Trophoblast cell (in vitro differentiated cells and primary cell): ENCODE measurements around the gene PFKL.
A peak's percentile ranks its signal among the peaks of the same experiment; 100 is the strongest.

Source experiments
- DNase-seq, 2 donors: peaks; one replicate each; pipeline ENCODE4 v3.0.0-alpha.2; 2016
- H2AFZ ChIP-seq: 2 replicates; pipeline ENCODE4 v1.6.1; 2013; ENCODE audit warnings: low read length, moderate library complexity, mild to moderate bottlenecking; ENCODE audit not compliant: insufficient read depth, poor library complexity
- H2AK5ac ChIP-seq: 2 replicates; pipeline ENCODE4 v1.6.1; 2013; ENCODE audit warnings: mild to moderate bottlenecking, low read length
- H2BK120ac ChIP-seq: 2 replicates; pipeline ENCODE4 v1.6.1; 2013; ENCODE audit warnings: low read length, mild to moderate bottlenecking, moderate library complexity; ENCODE audit not compliant: insufficient read depth, poor library complexity
- H2BK12ac ChIP-seq: 2 replicates; pipeline ENCODE4 v1.6.1; 2013; ENCODE audit warnings: mild to moderate bottlenecking, low read length, moderate library complexity
- H2BK5ac ChIP-seq: 2 replicates; pipeline ENCODE4 v1.6.1; 2013; ENCODE audit warnings: low read length, low read depth, moderate library complexity, mild to moderate bottlenecking; ENCODE audit not compliant: poor library complexity
- H3K14ac ChIP-seq: 2 replicates; pipeline ENCODE4 v1.6.1; 2013; ENCODE audit warnings: mild to moderate bottlenecking, low read length
- H3K18ac ChIP-seq: 2 replicates; pipeline ENCODE4 v1.6.1; 2013; ENCODE audit warnings: mild to moderate bottlenecking, low read length
- H3K23ac ChIP-seq: 2 replicates; pipeline ENCODE4 v1.6.1; 2013; ENCODE audit warnings: low read length
- H3K27ac ChIP-seq: 2 replicates; pipeline ENCODE4 v1.5.1; 2013; ENCODE audit warnings: low read depth, mild to moderate bottlenecking, inconsistent platforms, low read length, moderate library complexity
- H3K27me3 ChIP-seq: 2 replicates; pipeline ENCODE4 v1.6.1; 2013; ENCODE audit warnings: inconsistent platforms, mild to moderate bottlenecking, low read length, moderate library complexity; ENCODE audit not compliant: insufficient read depth
- H3K36me3 ChIP-seq, 2 experiments: 1 replicate in 1 of 2; 2 replicates in 1 of 2; pipeline ENCODE4 v1.6.1; 2013; ENCODE audit warnings: low read length in 2 of 2, mild to moderate bottlenecking in 2 of 2, moderate library complexity in 1 of 2; ENCODE audit not compliant: insufficient read depth in 2 of 2, control insufficient read depth in 1 of 2
- H3K4ac ChIP-seq: 2 replicates; pipeline ENCODE4 v1.6.1; 2013; ENCODE audit warnings: low read depth, mild to moderate bottlenecking, low read length, moderate library complexity
- H3K4me1 ChIP-seq, 2 experiments: 1 replicate in 1 of 2; 2 replicates in 1 of 2; pipeline ENCODE4 v1.6.1; 2013; ENCODE audit warnings: low read length in 2 of 2, mild to moderate bottlenecking in 2 of 2, moderate library complexity in 1 of 2; ENCODE audit not compliant: insufficient read depth in 2 of 2, control insufficient read depth in 1 of 2
- H3K4me2 ChIP-seq: 2 replicates; pipeline ENCODE4 v1.6.1; 2013; ENCODE audit warnings: inconsistent platforms, mild to moderate bottlenecking, low read length, moderate library complexity
- H3K4me3 ChIP-seq: 2 replicates; pipeline ENCODE4 v1.5.1; 2013; ENCODE audit warnings: mild to moderate bottlenecking, low read depth, low read length, inconsistent platforms
- H3K79me1 ChIP-seq: one replicate; pipeline ENCODE4 v1.6.1; 2013; ENCODE audit warnings: low read length
- H3K79me2 ChIP-seq: 2 replicates; pipeline ENCODE4 v1.6.1; 2013; ENCODE audit warnings: low read length, mild to moderate bottlenecking; ENCODE audit not compliant: control insufficient read depth, insufficient read depth, poor library complexity
- H3K9ac ChIP-seq: 2 replicates; pipeline ENCODE4 v1.6.1; 2013; ENCODE audit warnings: mild to moderate bottlenecking, low read length
- H3K9me3 ChIP-seq: 2 replicates; pipeline ENCODE4 v1.6.1; 2013; ENCODE audit warnings: low read depth, mild to moderate bottlenecking, control low read depth, inconsistent platforms, low read length; ENCODE audit not compliant: insufficient read depth
- H4K12ac ChIP-seq: 2 replicates; pipeline ENCODE4 v1.6.1; 2013; ENCODE audit warnings: low read depth, mild to moderate bottlenecking, low read length, moderate library complexity
- H4K8ac ChIP-seq: 2 replicates; pipeline ENCODE4 v1.6.1; 2013; ENCODE audit warnings: low read depth, mild to moderate bottlenecking, low read length, moderate library complexity
- H4K91ac ChIP-seq: one replicate; pipeline ENCODE4 v1.6.1; 2013; ENCODE audit warnings: low read depth, mild to moderate bottlenecking, low read length, moderate library complexity
- WGBS: extraction: QIAGEN DNeasy Blood & Tissue Kit; methylation state at CpG from one replicate; pipeline ENCODE4 v1.1.7; 2013; ENCODE audit warnings: missing lambda C conversion rate; ENCODE audit not compliant: insufficient read length, insufficient coverage; ENCODE audit errors: extremely low coverage; 5-methylcytosine and 5-hydroxymethylcytosine counted together

The PFKL gene

GRCh38 chr21:44315691-44316203, 15.9 kb downstream of the PFKL start:
- H2BK5ac ChIP-seq = no peak overlapping the region
- no peak overlapping the region for H2BK12ac ChIP-seq
- no CpG with 5 or more reads among the region's 16 CpGs for WGBS
- no peak overlapping the region for H4K8ac ChIP-seq
- no peaks in the 10 kb centered on the region for H3K79me1 ChIP-seq
- no peak overlapping the region for H3K4ac ChIP-seq
- no peak overlapping the region for H4K91ac ChIP-seq
- no peak for DNase-seq
- H3K9me3 ChIP-seq = peaks cover 10% of the 10 kb centered on the region
- no peak overlapping the region for H3K27ac ChIP-seq
- H3K79me2 ChIP-seq = no peaks in the 10 kb centered on the region
- no peak overlapping the region for H4K12ac ChIP-seq
- H3K4me2 ChIP-seq = no peak overlapping the region
- H2AK5ac ChIP-seq = no peak overlapping the region
- peaks cover 85 to 91% of the 10 kb centered on the region in 2 experiments for H3K36me3 ChIP-seq
- no peak overlapping the region for H2AFZ ChIP-seq
- no peak overlapping the region for H3K14ac ChIP-seq
- no peak overlapping the region for H3K4me3 ChIP-seq
- no peak overlapping the region for H3K9ac ChIP-seq
- H2BK120ac ChIP-seq = no peak overlapping the region
- H3K23ac ChIP-seq = no peak overlapping the region
- H3K18ac ChIP-seq = no peak overlapping the region
- no peaks in the 10 kb centered on the region for H3K4me1 ChIP-seq
- no peaks in the 10 kb centered on the region for H3K27me3 ChIP-seq

GRCh38 chr21:44316277-44316900, 16.5 kb downstream of the PFKL start:
- Histone ChIP-seq H2AFZ (no peak overlapping the region), H3K4me2 (no peak overlapping the region), H3K79me2 (no peaks in the 10 kb centered on the region), H3K36me3 (peaks cover 80 to 89% of the 10 kb centered on the region in 2 experiments), H2BK5ac (no peak overlapping the region), H3K4me1 (no peaks in the 10 kb centered on the region), H2BK12ac (no peak overlapping the region), H3K23ac (no peak overlapping the region), H2BK120ac (no peak overlapping the region), H3K79me1 (no peaks in the 10 kb centered on the region), H4K8ac (no peak overlapping the region), H4K12ac (no peak overlapping the region), H3K4me3 (no peak overlapping the region), H3K4ac (no peak overlapping the region), H3K14ac (no peak overlapping the region), H3K18ac (no peak overlapping the region), H2AK5ac (no peak overlapping the region), H3K27me3 (no peaks in the 10 kb centered on the region), H3K27ac (no peak overlapping the region), H4K91ac (no peak overlapping the region), H3K9ac (no peak overlapping the region), H3K9me3 (peaks cover 12% of the 10 kb centered on the region)
- no peak for DNase-seq
- no CpG with 5 or more reads among the region's 27 CpGs for WGBS

DNA sequence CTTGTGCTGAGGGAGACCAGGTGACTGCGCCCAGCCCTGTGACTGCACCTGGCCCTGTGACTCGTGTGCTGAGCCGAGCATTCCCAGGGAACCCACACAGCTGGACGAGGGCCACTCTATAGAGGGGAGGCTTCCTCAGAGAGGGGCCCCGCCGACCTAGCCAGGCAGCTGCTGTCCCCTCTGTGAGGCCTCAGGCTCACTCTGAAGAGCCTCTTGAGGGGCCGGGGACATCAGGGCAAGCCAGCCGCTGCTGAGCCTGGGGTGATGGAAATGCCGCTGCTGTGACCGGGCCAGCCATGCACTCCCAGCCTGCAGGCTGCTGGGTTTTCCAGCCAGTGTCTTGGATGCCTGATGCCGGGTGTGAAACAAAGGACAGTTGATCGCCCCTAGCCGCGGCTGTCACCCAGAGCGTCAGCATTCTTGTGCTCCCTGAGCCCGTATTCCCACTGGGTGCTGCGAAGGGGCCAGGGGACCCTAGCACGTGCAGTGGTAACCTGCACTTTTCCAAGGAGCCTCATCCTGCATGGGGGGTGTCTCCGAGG, 17.5 kb downstream of the PFKL start:
- no peak for DNase-seq
- Histone ChIP-seq H2AK5ac (no peak overlapping the region), H3K36me3 (peaks cover 80 to 89% of the 10 kb centered on the region in 2 experiments), H4K91ac (no peak overlapping the region), H4K12ac (no peak overlapping the region), H2BK120ac (no peak overlapping the region), H3K4me1 (no peaks in the 10 kb centered on the region), H3K27ac (no peak overlapping the region), H3K23ac (no peak overlapping the region), H3K14ac (no peak overlapping the region), H3K4ac (no peak overlapping the region), H3K9ac (no peak overlapping the region), H3K4me2 (no peak overlapping the region), H3K79me1 (no peaks in the 10 kb centered on the region), H4K8ac (no peak overlapping the region), H2AFZ (no peak overlapping the region), H3K18ac (no peak overlapping the region), H2BK12ac (no peak overlapping the region), H3K4me3 (no peak overlapping the region), H2BK5ac (no peak overlapping the region), H3K9me3 (peaks cover 12% of the 10 kb centered on the region), H3K27me3 (no peaks in the 10 kb centered on the region), H3K79me2 (no peaks in the 10 kb centered on the region)
- WGBS = no CpG with 5 or more reads among the region's 19 CpGs

DNA sequence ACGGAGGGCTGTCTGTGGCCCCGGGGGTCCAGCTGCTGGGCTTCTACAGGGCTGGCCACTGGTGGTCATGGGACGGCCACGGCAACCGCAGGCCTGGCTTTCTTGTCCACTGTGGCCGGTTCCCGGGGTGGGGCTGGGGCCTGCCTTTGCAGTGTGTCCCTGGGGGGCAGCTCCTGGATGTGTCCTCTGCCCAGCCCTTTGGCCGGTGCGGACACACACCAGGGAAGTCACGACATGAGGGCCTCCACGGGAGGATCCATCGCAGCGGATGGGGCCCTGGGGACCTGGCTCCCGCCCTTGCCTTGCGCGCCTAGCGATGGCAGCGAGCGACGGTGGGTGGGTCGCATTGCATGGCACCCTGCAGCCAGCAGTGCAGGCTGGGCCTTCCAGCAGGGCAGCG, 18.0 kb downstream of the PFKL start:
- H3K27ac ChIP-seq = no peak overlapping the region
- no peak overlapping the region for H3K14ac ChIP-seq
- H3K4me1 ChIP-seq = no peaks in the 10 kb centered on the region
- no peak overlapping the region for H3K18ac ChIP-seq
- H3K27me3 ChIP-seq = no peaks in the 10 kb centered on the region
- H3K4me3 ChIP-seq = peak overlapping the region; percentile 23
- H3K4ac ChIP-seq = no peak overlapping the region
- H2AK5ac ChIP-seq = no peak overlapping the region
- H2BK12ac ChIP-seq = no peak overlapping the region
- no peak overlapping the region for H4K91ac ChIP-seq
- H3K79me2 ChIP-seq = no peaks in the 10 kb centered on the region
- H3K4me2 ChIP-seq = no peak overlapping the region
- no peak overlapping the region for H2AFZ ChIP-seq
- DNase-seq = no peak
- peaks cover 80 to 89% of the 10 kb centered on the region in 2 experiments for H3K36me3 ChIP-seq
- no peak overlapping the region for H2BK120ac ChIP-seq
- no peak overlapping the region for H3K23ac ChIP-seq
- WGBS = no CpG with 5 or more reads among the region's 22 CpGs
- no peak overlapping the region for H4K12ac ChIP-seq
- no peak overlapping the region for H3K9ac ChIP-seq
- H3K79me1 ChIP-seq = no peaks in the 10 kb centered on the region
- peaks cover 12% of the 10 kb centered on the region for H3K9me3 ChIP-seq
- H2BK5ac ChIP-seq = no peak overlapping the region
- H4K8ac ChIP-seq = no peak overlapping the region
